Measurements from ENCODE around the gene OGFR. TPM values are rescaled to one million over a fixed set of nuclear protein-coding genes. Genes with fewer than 3 reads are reported as not detected.

The OGFR gene
- polyA plus RNA-seq, 1 donor (not counting 4 experiments of a cell fraction or from before 2014, with no cell fraction given) = 39.8 TPM

- no peak for TF ChIP-seq EZH2 (IDR thresholded peaks at IDR 0.05; ENCODE audit: low read length)
- no peak for TF ChIP-seq CTCF (optimal IDR thresholded peaks at IDR 0.05 in 1 of 3, IDR thresholded peaks at IDR 0.05 in 1 of 3, conservative IDR thresholded peaks at IDR 0.05 in 1 of 3; ENCODE audit: extremely low read depth in 1 of 3, insufficient read depth in 2 of 3, low read length in 3 of 3)
- Histone ChIP-seq H3K4me3 (ENCODE audit: control insufficient read depth in 2 of 3, extremely low read depth in 1 of 3, insufficient read depth in 2 of 3, low read depth in 1 of 3, low read length in 3 of 3) (no peak overlapping the region), H3K9ac (ENCODE audit: control insufficient read depth, extremely low read depth, insufficient read depth, low read length) (no peak overlapping the region), H3K27me3 (ENCODE audit: control insufficient read depth, extremely low read depth, insufficient read depth, low read length) (no peaks in the 10 kb centered on the region), H3K4me2 (ENCODE audit: control insufficient read depth, extremely low read depth, insufficient read depth, low read depth, low read length) (no peak overlapping the region), H3K36me3 (ENCODE audit: control insufficient read depth in 2 of 2, extremely low read depth in 1 of 2, insufficient read depth in 2 of 2, low read length in 2 of 2) (no peaks in the 10 kb centered on the region), H3K4me1 (ENCODE audit: control insufficient read depth, extremely low read depth, insufficient read depth, low read length) (peaks cover 18% of the 10 kb centered on the region), H3K79me2 (ENCODE audit: control insufficient read depth, insufficient read depth, low read length) (no peaks in the 10 kb centered on the region), H4K20me1 (ENCODE audit: control insufficient read depth, extremely low read depth, insufficient read depth, low read length) (no peaks in the 10 kb centered on the region), H2AFZ (ENCODE audit: control insufficient read depth, low read length) (no peak overlapping the region), H3K27ac (ENCODE audit: control insufficient read depth, insufficient read depth, low read length) (no peak overlapping the region), H3K9me1 (ENCODE audit: control insufficient read depth, extremely low read depth, insufficient read depth, low read length) (no peaks in the 10 kb centered on the region), H3K9me3 (ENCODE audit: control insufficient read depth, low read depth, low read length) (no peaks in the 10 kb centered on the region)
- DNase-seq (ENCODE audit: low read depth, low spot score) (no peak), FAIRE-seq (no peak)
- dilution Hi-C loops (cut with MboI; ENCODE audit: extremely low pct_ligation_motif_present, low sequenced_read_pairs) = no loop called here
Measured at GRCh38 chr20:62777528-62777830, 27.2 kb upstream of the OGFR start.

- Histone ChIP-seq H3K27ac (ENCODE audit: control insufficient read depth, insufficient read depth, low read length) (no peak overlapping the region), H3K9me3 (ENCODE audit: control insufficient read depth, low read depth, low read length) (no peaks in the 10 kb centered on the region), H3K4me1 (ENCODE audit: control insufficient read depth, extremely low read depth, insufficient read depth, low read length) (peaks cover 12% of the 10 kb centered on the region), H2AFZ (ENCODE audit: control insufficient read depth, low read length) (no peak overlapping the region), H3K79me2 (ENCODE audit: control insufficient read depth, insufficient read depth, low read length) (no peaks in the 10 kb centered on the region), H3K9ac (ENCODE audit: control insufficient read depth, extremely low read depth, insufficient read depth, low read length) (no peak overlapping the region), H3K4me3 (ENCODE audit: control insufficient read depth in 2 of 3, extremely low read depth in 1 of 3, insufficient read depth in 2 of 3, low read depth in 1 of 3, low read length in 3 of 3) (no peak overlapping the region), H3K27me3 (ENCODE audit: control insufficient read depth, extremely low read depth, insufficient read depth, low read length) (no peaks in the 10 kb centered on the region), H3K36me3 (ENCODE audit: control insufficient read depth in 2 of 2, extremely low read depth in 1 of 2, insufficient read depth in 2 of 2, low read length in 2 of 2) (no peaks in the 10 kb centered on the region), H4K20me1 (ENCODE audit: control insufficient read depth, extremely low read depth, insufficient read depth, low read length) (no peaks in the 10 kb centered on the region), H3K4me2 (ENCODE audit: control insufficient read depth, extremely low read depth, insufficient read depth, low read depth, low read length) (no peak overlapping the region), H3K9me1 (ENCODE audit: control insufficient read depth, extremely low read depth, insufficient read depth, low read length) (no peaks in the 10 kb centered on the region)
- DNase-seq (ENCODE audit: low read depth, low spot score) = no peak
- TF ChIP-seq CTCF (optimal IDR thresholded peaks at IDR 0.05 in 1 of 3, IDR thresholded peaks at IDR 0.05 in 1 of 3, conservative IDR thresholded peaks at IDR 0.05 in 1 of 3; ENCODE audit: extremely low read depth in 1 of 3, insufficient read depth in 2 of 3, low read length in 3 of 3) (no peak), EZH2 (IDR thresholded peaks at IDR 0.05; ENCODE audit: low read length) (no peak)
- dilution Hi-C loops (cut with MboI; ENCODE audit: extremely low pct_ligation_motif_present, low sequenced_read_pairs) = no loop called here
- no peak for FAIRE-seq
Measured at GRCh38 chr20:62778058-62778457, 26.6 kb upstream of the OGFR start.

Data from keratinocyte (primary cell).